ENCODE results near the gene KRT35. TPM values are rescaled to one million over a fixed set of nuclear protein-coding genes. Genes with fewer than 3 reads are reported as not detected.

The KRT35 gene
- total and polyA plus RNA-seq, 4 experiments from 2014 or later = not detected

GRCh38 chr17:41428591-41429291, 52.2 kb downstream of the KRT35 start:
- Mint-ChIP-seq H3K36me3 (no peaks in the 10 kb centered on the region), H3K4me1 (peaks cover 0 to 3% (median 0%) of the 10 kb centered on the region in 4 donors), H3K27ac (no peak overlapping the region), H3K27me3 (peaks cover 1 to 7% of the 10 kb centered on the region in 2 donors), H3K4me3 (no peak overlapping the region), H3K9me3 (peaks cover 0 to 2% (median 0%) of the 10 kb centered on the region in 8 donors)
- no peak for DNase-seq
- CTCF ChIA-PET (ENCODE audit: partially characterized antibody) = no interaction called here
- Histone ChIP-seq H3K27ac (ENCODE audit: low read depth, low read length) (no peak overlapping the region), H3K4me3 (ENCODE audit: low read length in 2 of 2) (no peak overlapping the region), H3K36me3 (ENCODE audit: insufficient read depth, low read length) (no peaks in the 10 kb centered on the region), H3K4me1 (ENCODE audit: insufficient read depth, low read length) (no peaks in the 10 kb centered on the region), H3K27me3 (ENCODE audit: insufficient read depth, low read length) (no peaks in the 10 kb centered on the region), H3K9me3 (ENCODE audit: control insufficient read depth in 1 of 2, low read length in 2 of 2) (no peaks in the 10 kb centered on the region)
- POLR2A ChIA-PET (ENCODE audit: partially characterized antibody) = no interaction called here
- intact Hi-C loops (cut with micrococcal nuclease) = no loop called here

Small RNA genes within 50 kb of the gene (microRNA-seq; reads per million reads assigned to microRNA genes)
- not detected for gene MIR6510 (ENCODE audit: borderline microRNAs expressed, borderline number of aligned reads, borderline replicate concordance)

Other genes with a start within 250 kb of the KRT35 start
- gene KRTAP9-3, start 248.7 kb downstream of the KRT35 start, total RNA-seq = not detected
- gene KRTAP9-3, start 248.7 kb downstream of the KRT35 start, polyA plus RNA-seq = not detected
- not detected for gene KRTAP9-8, start 243.2 kb downstream of the KRT35 start, total RNA-seq
- not detected for gene KRTAP9-8, start 243.2 kb downstream of the KRT35 start, polyA plus RNA-seq
- gene KRTAP9-4, start 231.5 kb downstream of the KRT35 start, total RNA-seq = not detected
- gene KRTAP9-4, start 231.5 kb downstream of the KRT35 start, polyA plus RNA-seq = not detected
- not detected for gene KRTAP9-9, start 225.8 kb downstream of the KRT35 start, total RNA-seq
- not detected for gene KRTAP9-9, start 225.8 kb downstream of the KRT35 start, polyA plus RNA-seq
- gene KRTAP9-6, start 215.8 kb downstream of the KRT35 start, total RNA-seq = not detected
- gene KRTAP9-6, start 215.8 kb downstream of the KRT35 start, polyA plus RNA-seq = not detected
- not detected for gene KRTAP9-7, start 205.5 kb downstream of the KRT35 start, total RNA-seq
- gene KRTAP9-7, start 205.5 kb downstream of the KRT35 start, polyA plus RNA-seq = not detected
- gene KRTAP29-1, start 178.3 kb downstream of the KRT35 start, total RNA-seq = not detected
- not detected for gene KRTAP29-1, start 178.3 kb downstream of the KRT35 start, polyA plus RNA-seq
- gene KRTAP16-1, start 171.8 kb downstream of the KRT35 start, total RNA-seq = under 1 TPM in 1 of 2 experiments, not detected in 1; 0.28 TPM
- gene KRTAP16-1, start 171.8 kb downstream of the KRT35 start, polyA plus RNA-seq = not detected
- not detected for gene KRTAP17-1, start 165.4 kb downstream of the KRT35 start, total RNA-seq
- not detected for gene KRTAP17-1, start 165.4 kb downstream of the KRT35 start, polyA plus RNA-seq
- not detected for gene KRT33A, start 130.3 kb downstream of the KRT35 start, total RNA-seq
- not detected for gene KRT33A, start 130.3 kb downstream of the KRT35 start, polyA plus RNA-seq
- not detected for gene KRT33B, start 111.3 kb downstream of the KRT35 start, total RNA-seq
- gene KRT33B, start 111.3 kb downstream of the KRT35 start, polyA plus RNA-seq = not detected
- not detected for gene KRT34, start 98.8 kb downstream of the KRT35 start, total RNA-seq
- gene KRT34, start 98.8 kb downstream of the KRT35 start, polyA plus RNA-seq = not detected
- gene KRT31, start 83.5 kb downstream of the KRT35 start, total RNA-seq = not detected
- not detected for gene KRT31, start 83.5 kb downstream of the KRT35 start, polyA plus RNA-seq
- gene KRT37, start 56.6 kb downstream of the KRT35 start, total RNA-seq = not detected
- gene KRT37, start 56.6 kb downstream of the KRT35 start, polyA plus RNA-seq = not detected
- gene KRT38, start 40.2 kb downstream of the KRT35 start, total RNA-seq = not detected
- not detected for gene KRT38, start 40.2 kb downstream of the KRT35 start, polyA plus RNA-seq
- gene KRT32, start 13.8 kb downstream of the KRT35 start, total RNA-seq = not detected
- not detected for gene KRT32, start 13.8 kb downstream of the KRT35 start, polyA plus RNA-seq
- not detected for gene KRT36, start 8.8 kb upstream of the KRT35 start, total RNA-seq
- gene KRT36, start 8.8 kb upstream of the KRT35 start, polyA plus RNA-seq = not detected
- gene KRT13, start 24.5 kb upstream of the KRT35 start, total RNA-seq = not detected
- gene KRT13, start 24.5 kb upstream of the KRT35 start, polyA plus RNA-seq = not detected
- gene KRT15, start 37.7 kb upstream of the KRT35 start, total RNA-seq = not detected
- not detected for gene KRT15, start 37.7 kb upstream of the KRT35 start, polyA plus RNA-seq
- not detected for gene KRT19, start 47.2 kb upstream of the KRT35 start, total RNA-seq
- not detected for gene KRT19, start 47.2 kb upstream of the KRT35 start, polyA plus RNA-seq
- gene KRT9, start 90.9 kb upstream of the KRT35 start, total RNA-seq = not detected
- gene KRT9, start 90.9 kb upstream of the KRT35 start, polyA plus RNA-seq = not detected
- not detected for gene KRT14, start 105.7 kb upstream of the KRT35 start, total RNA-seq
- not detected for gene KRT14, start 105.7 kb upstream of the KRT35 start, polyA plus RNA-seq
- gene KRT16, start 131.6 kb upstream of the KRT35 start, total RNA-seq = not detected
- not detected for gene KRT16, start 131.6 kb upstream of the KRT35 start, polyA plus RNA-seq
- not detected for gene KRT17, start 143.4 kb upstream of the KRT35 start, total RNA-seq
- gene KRT17, start 143.4 kb upstream of the KRT35 start, polyA plus RNA-seq = not detected
- 100 to 1,000 TPM; 776 to 839 TPM for gene EIF1, start 207.7 kb upstream of the KRT35 start, total RNA-seq
- 1,000 to 10,000 TPM; 1,081 to 1,611 TPM for gene EIF1, start 207.7 kb upstream of the KRT35 start, polyA plus RNA-seq
- gene GAST, start 231.2 kb upstream of the KRT35 start, total RNA-seq = not detected
- not detected for gene GAST, start 231.2 kb upstream of the KRT35 start, polyA plus RNA-seq

Measured in CD4-positive, alpha-beta memory T cell (primary cell).